Right lobe of liver (tissue), 4 donors: ENCODE data around the gene SRD5A1.

Experiments
- POLR2A ChIP-seq: fragments of 450-650 bp; IDR thresholded peaks from one replicate; pipeline ENCODE4 v1.6.1; 2017; ENCODE audit warnings: antibody characterized with exemption, mild to moderate bottlenecking
- TF ChIP-seq, protein P1 (sequence below), 4 donors: fragments of 200-600 bp in 3 of 4; fragments of 450-650 bp in 1 of 4; IDR thresholded peaks; one replicate each; pipeline versions ENCODE4 v1.5.1 to v1.8.0; 2016 to 2022; ENCODE audit warnings: antibody characterized with exemption in 4 of 4, mild to moderate bottlenecking in 2 of 4
- donor health status: DM: no; HTN: no; CAD: no.
- donor health status: DM: no; HTN: no; CAD: no.
- donor health status: DM: no; HTN: yes; CAD: no.

DNA sequence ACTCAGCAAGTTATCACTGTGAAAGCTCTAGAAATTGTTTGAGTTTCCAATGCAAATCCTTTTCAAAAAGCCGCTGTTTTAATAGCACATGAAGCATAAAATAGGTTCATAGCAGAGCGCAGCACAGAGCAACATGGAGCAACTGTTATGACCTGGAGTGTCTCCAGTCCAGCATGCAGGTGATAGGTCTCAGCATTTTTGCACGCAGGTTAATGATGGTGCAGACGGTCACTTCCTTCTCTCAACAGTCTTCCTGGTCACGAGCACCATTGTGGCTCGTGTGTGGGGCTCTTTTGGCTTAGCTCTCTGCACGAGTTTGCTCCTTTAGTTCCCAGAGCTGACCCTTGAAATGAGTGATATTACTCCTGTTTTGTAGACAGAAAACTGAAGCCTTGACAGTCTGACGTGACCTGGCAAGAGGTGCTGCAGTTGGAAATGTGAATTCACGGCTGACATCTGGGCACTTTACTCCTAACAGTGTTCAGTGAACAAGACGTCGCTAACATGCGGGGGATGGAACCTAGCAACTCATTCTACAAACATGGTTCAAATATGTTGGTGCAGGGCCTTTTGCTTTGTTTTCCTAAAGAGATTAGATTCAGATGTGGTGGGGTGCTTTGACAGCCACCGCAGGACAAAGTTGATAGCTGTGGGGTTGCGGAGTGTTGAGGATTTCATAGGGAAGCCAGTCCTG lies 90.0 kb downstream of the SRD5A1 start:
- TF ChIP-seq, protein P1, sequence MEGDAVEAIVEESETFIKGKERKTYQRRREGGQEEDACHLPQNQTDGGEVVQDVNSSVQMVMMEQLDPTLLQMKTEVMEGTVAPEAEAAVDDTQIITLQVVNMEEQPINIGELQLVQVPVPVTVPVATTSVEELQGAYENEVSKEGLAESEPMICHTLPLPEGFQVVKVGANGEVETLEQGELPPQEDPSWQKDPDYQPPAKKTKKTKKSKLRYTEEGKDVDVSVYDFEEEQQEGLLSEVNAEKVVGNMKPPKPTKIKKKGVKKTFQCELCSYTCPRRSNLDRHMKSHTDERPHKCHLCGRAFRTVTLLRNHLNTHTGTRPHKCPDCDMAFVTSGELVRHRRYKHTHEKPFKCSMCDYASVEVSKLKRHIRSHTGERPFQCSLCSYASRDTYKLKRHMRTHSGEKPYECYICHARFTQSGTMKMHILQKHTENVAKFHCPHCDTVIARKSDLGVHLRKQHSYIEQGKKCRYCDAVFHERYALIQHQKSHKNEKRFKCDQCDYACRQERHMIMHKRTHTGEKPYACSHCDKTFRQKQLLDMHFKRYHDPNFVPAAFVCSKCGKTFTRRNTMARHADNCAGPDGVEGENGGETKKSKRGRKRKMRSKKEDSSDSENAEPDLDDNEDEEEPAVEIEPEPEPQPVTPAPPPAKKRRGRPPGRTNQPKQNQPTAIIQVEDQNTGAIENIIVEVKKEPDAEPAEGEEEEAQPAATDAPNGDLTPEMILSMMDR (IDR thresholded peaks at IDR 0.05): no peak
- no peak for TF ChIP-seq POLR2A
